Testis (tissue), 3 donors: Measurements from ENCODE around the gene PRDM1. TPM values are rescaled to one million over a fixed set of nuclear protein-coding genes. Genes with fewer than 3 reads are reported as not detected.

Source experiments
- DNase-seq: peaks from one replicate; pipeline ENCODE4 v3.0.0-alpha.2; 2019
- H3K27ac ChIP-seq, 2 donors: fragments of 200-600 bp; sonication (generic); one replicate each; pipeline ENCODE4 v1.5.1; 2019
- H3K27me3 ChIP-seq: fragments of 200-600 bp; sonication (generic); one replicate; pipeline ENCODE4 v1.5.1; 2019
- H3K36me3 ChIP-seq: fragments of 200-600 bp; sonication (generic); one replicate; pipeline ENCODE4 v1.5.1; 2017; ENCODE audit warnings: low read depth; ENCODE audit errors: missing control alignments
- H3K4me1 ChIP-seq: fragments of 200-600 bp; sonication (generic); one replicate; pipeline ENCODE4 v1.5.1; 2019
- H3K4me3 ChIP-seq, 2 donors: fragments of 200-600 bp; sonication (generic); one replicate each; pipeline ENCODE4 v1.5.1; 2017 to 2019
- H3K9me3 ChIP-seq: fragments of 200-600 bp; sonication (generic); one replicate; pipeline ENCODE4 v1.5.1; 2017
- CTCF ChIP-seq, 3 experiments: fragments of 450-650 bp in 2 of 3; fragments of 200-600 bp in 1 of 3; sonication (generic) in 1 of 3; IDR thresholded peaks; one replicate each; pipeline ENCODE4 v1.5.1; 2016 to 2019; ENCODE audit warnings: antibody characterized with exemption in 3 of 3, mild to moderate bottlenecking in 2 of 3, moderate library complexity in 1 of 3
- POLR2A ChIP-seq: fragments of 450-650 bp; IDR thresholded peaks from one replicate; pipeline ENCODE4 v1.6.1; 2017; ENCODE audit warnings: antibody characterized with exemption, mild to moderate bottlenecking, moderate library complexity
- WGBS, 2 donors: methylation state at CpG; one replicate each; pipeline ENCODE4 v1.1.5; 2018; 5-methylcytosine and 5-hydroxymethylcytosine counted together
- intact Hi-C: fragments of 100-400 bp; cut with DNase I; formaldehyde crosslinking; loops from one replicate; pipeline ENCODE4 v1.15.1; 2023; ENCODE audit warnings: low total_unique reads
- polyA plus RNA-seq: library from polyadenylated mRNA; stranded (reverse); fragments of 350-450 nt; fragmentation: Illumina TruSeq; extraction: RNeasy Lipid Tissue Mini Kit (QIAGEN cat#74804); gene quantifications from one replicate; pipeline ENCODE4 v1.2.3, GENCODE V29; 2014; ENCODE audit warnings: low read depth, low replicate concordance; ENCODE audit not compliant: insufficient read depth
- total RNA-seq, 2 donors: library from RNA; depleted of rRNA; stranded (reverse); fragments of >200 nt; gene quantifications; one replicate each; pipeline ENCODE4 v1.2.3, GENCODE V29; 2016

The PRDM1 gene
- total and polyA plus RNA-seq, 3 donors from 2014 or later, result 3.3 to 4.1 (median 3.5) TPM

GRCh38 chr6:106094964-106095335 is 8.8 kb downstream of the PRDM1 start:
- WGBS, 2 donors, result 78 to 86% methylated on average over 2 of the region's 2 CpGs
- Histone ChIP-seq H3K4me3 (no peak overlapping the region), H3K27me3 (no peaks in the 10 kb centered on the region), H3K36me3 (no peaks in the 10 kb centered on the region), H3K4me1 (no peaks in the 10 kb centered on the region), H3K27ac (no peak overlapping the region), H3K9me3 (no peaks in the 10 kb centered on the region)
- no peak for TF ChIP-seq CTCF (IDR thresholded peaks at IDR 0.05)
- no peak for TF ChIP-seq POLR2A
- DNase-seq, result no peak
- intact Hi-C loops, result no loop called here

GRCh38 chr6:106097411-106098231 is 11.5 kb downstream of the PRDM1 start:
- Histone ChIP-seq H3K4me1 (no peaks in the 10 kb centered on the region), H3K27ac (peak overlapping the region in 1 of 2 donors; percentile 36), H3K4me3 (peak overlapping the region; percentile 24 to 38), H3K9me3 (no peaks in the 10 kb centered on the region), H3K36me3 (no peaks in the 10 kb centered on the region), H3K27me3 (no peaks in the 10 kb centered on the region)
- no peak for TF ChIP-seq CTCF (IDR thresholded peaks at IDR 0.05)
- TF ChIP-seq POLR2A, result no peak
- peak; percentile 43 for DNase-seq
- intact Hi-C loops, result no loop called here
- 35 to 39% methylated on average over 19 of the region's 19 CpGs for WGBS, 2 donors

GRCh38 chr6:106098383-106099234 is 12.5 kb downstream of the PRDM1 start:
- H3K9me3 ChIP-seq, result no peaks in the 10 kb centered on the region
- no peaks in the 10 kb centered on the region for H3K4me1 ChIP-seq
- no peaks in the 10 kb centered on the region for H3K36me3 ChIP-seq
- intact Hi-C loops, result no loop called here
- no peak for TF ChIP-seq CTCF (IDR thresholded peaks at IDR 0.05)
- TF ChIP-seq POLR2A, result no peak
- DNase-seq, result peak; percentile 33
- 30 to 35% methylated on average over 19 of the region's 19 CpGs for WGBS, 2 donors
- no peaks in the 10 kb centered on the region for H3K27me3 ChIP-seq
- peak overlapping the region in 1 of 2 donors; percentile 7 for H3K4me3 ChIP-seq
- peak overlapping the region in 1 of 2 donors; percentile 31 for H3K27ac ChIP-seq

GRCh38 chr6:106099235-106099537 is 13.1 kb downstream of the PRDM1 start:
- H3K36me3 ChIP-seq, result no peaks in the 10 kb centered on the region
- H3K9me3 ChIP-seq, result no peaks in the 10 kb centered on the region
- WGBS, 2 donors, result 38 to 46% methylated on average over 7 of the region's 7 CpGs
- peak overlapping the region in 1 of 2 donors; percentile 7 for H3K4me3 ChIP-seq
- no peaks in the 10 kb centered on the region for H3K27me3 ChIP-seq
- no peak overlapping the region for H3K27ac ChIP-seq
- no peak for DNase-seq
- intact Hi-C loops, result no loop called here
- no peaks in the 10 kb centered on the region for H3K4me1 ChIP-seq
- TF ChIP-seq CTCF (IDR thresholded peaks at IDR 0.05), result no peak
- no peak for TF ChIP-seq POLR2A
